Spleen (tissue), 11 donors: ENCODE data around the gene ZNF91. TPM values are rescaled to one million over a fixed set of nuclear protein-coding genes. Genes with fewer than 3 reads are reported as not detected.

Experiments
- DNase-seq: peaks from one replicate; pipeline ENCODE4 v3.0.0-alpha.2; 2020
- H3K27ac ChIP-seq, 8 donors: fragments of 200-600 bp; sonication (generic) in 7 of 8; 1 replicate in 4 of 8; 2 replicates in 4 of 8; pipeline versions ENCODE4 v1.5.0 to v1.8.0; 2016 to 2021; ENCODE audit warnings: inconsistent platforms in 4 of 8, mild to moderate bottlenecking in 4 of 8, moderate library complexity in 1 of 8
- H3K27me3 ChIP-seq, 7 donors: fragments of 200-600 bp; sonication (generic) in 6 of 7; replicated peaks in 1 of 7; 1 replicate in 4 of 7; 2 replicates in 3 of 7; pipeline versions ENCODE4 v1.5.0 to v1.8.0; 2016 to 2021; ENCODE audit warnings: inconsistent platforms in 3 of 7, mild to moderate bottlenecking in 1 of 7
- H3K36me3 ChIP-seq, 6 donors: fragments of 200-600 bp; sonication (generic) in 5 of 6; 1 replicate in 4 of 6; 2 replicates in 2 of 6; pipeline versions ENCODE4 v1.5.0 to v1.8.0; 2016 to 2021; ENCODE audit warnings: inconsistent platforms in 2 of 6
- H3K4me1 ChIP-seq, 6 donors: fragments of 200-600 bp; sonication (generic) in 5 of 6; 1 replicate in 3 of 6; 2 replicates in 3 of 6; pipeline versions ENCODE4 v1.5.0 to v1.8.0; 2016 to 2021; ENCODE audit warnings: inconsistent platforms in 3 of 6
- H3K4me3 ChIP-seq, 8 donors: fragments of 200-600 bp; sonication (generic) in 7 of 8; 1 replicate in 4 of 8; 2 replicates in 4 of 8; pipeline versions ENCODE4 v1.5.0 to v1.8.0; 2016 to 2021; ENCODE audit warnings: inconsistent platforms in 4 of 8, mild to moderate bottlenecking in 4 of 8, moderate library complexity in 2 of 8
- H3K9me3 ChIP-seq, 8 donors: fragments of 200-600 bp; sonication (generic) in 7 of 8; 1 replicate in 4 of 8; 2 replicates in 4 of 8; pipeline versions ENCODE4 v1.5.0 to v1.8.0; 2016 to 2021; ENCODE audit warnings: inconsistent platforms in 4 of 8
- CTCF ChIP-seq, 11 experiments: fragments of 200-600 bp in 7 of 11; fragments of 450-650 bp in 4 of 11; sonication (generic) in 4 of 11; IDR thresholded peaks in 8 of 11; conservative IDR thresholded peaks in 3 of 11; 1 replicate in 7 of 11; 2 replicates in 4 of 11; pipeline versions ENCODE4 v1.4.0 to v1.8.0; 2016 to 2021; ENCODE audit warnings: antibody characterized with exemption in 11 of 11, inconsistent platforms in 4 of 11, mild to moderate bottlenecking in 1 of 11
- POLR2A ChIP-seq, 3 donors: fragments of 450-650 bp; IDR thresholded peaks; one replicate each; pipeline ENCODE4 v1.5.1; 2017; ENCODE audit warnings: antibody characterized with exemption in 3 of 3, mild to moderate bottlenecking in 1 of 3
- POLR2AphosphoS5 ChIP-seq, 3 donors: sonication (generic); formaldehyde crosslinking; IDR thresholded peaks; one replicate each; pipeline ENCODE4 v1.5.1; 2017; ENCODE audit warnings: antibody characterized with exemption in 3 of 3
- WGBS, 5 donors: extraction: QIAGEN DNeasy Blood & Tissue Kit in 3 of 5; methylation state at CpG; one replicate each; pipeline versions ENCODE4 v1.1.5 to v1.1.7; 2013 to 2018; 5-methylcytosine and 5-hydroxymethylcytosine counted together
- intact Hi-C: fragments of 100-400 bp; cut with DNase I; formaldehyde crosslinking; loops from one replicate; pipeline ENCODE4 v1.15.0; 2023; ENCODE audit warnings: low total_unique reads
- polyA plus RNA-seq, 3 donors: library from polyadenylated mRNA; stranded (reverse); fragments of 200-250 nt; gene quantifications; one replicate each; pipeline ENCODE4 v1.2.1, GENCODE V29; 2013
- total RNA-seq, 7 donors: library from RNA; depleted of rRNA in 3 of 7; stranded (reverse); fragments of >200 nt in 3 of 7; fragmentation: NEBNext Ultra II Directional in 4 of 7; extraction: Animal tissue kit (Norgen Biotek cat#: 25700) in 4 of 7; gene quantifications; one replicate each; pipeline versions ENCODE4 v1.1.0 to v1.2.1, GENCODE V29; 2016 to 2021
- donor health status: healthy with polysubstance abuse.
- donor health status: DM: no; HTN: no; CAD: no; lungs with moderate emphysema.
- donor health status: DM: no; HTN: no; CAD: no.
- donor health status: Bipolar disorder and iron deficiency.
- donor health status: healthy.
- donor health status: DM: no; HTN: no; CAD: no.
- donor health status: DM: yes; HTN: yes; CAD: no.

ZNF91 gene
- total and polyA plus RNA-seq, 10 donors: 8.4 to 99.4 (median 58.6) TPM

GRCh38 chr19:23404676-23405075 lies 9.4 kb upstream of the ZNF91 start:
- DNase-seq: no peak
- TF ChIP-seq POLR2AphosphoS5 (IDR thresholded peaks at IDR 0.05) (no peak), CTCF (IDR thresholded peaks at IDR 0.05 in 8 of 11, conservative IDR thresholded peaks at IDR 0.05 in 3 of 11) (no peak), POLR2A (IDR thresholded peaks at IDR 0.05) (no peak)
- H3K27me3 ChIP-seq: no peaks in the 10 kb centered on the region
- H3K36me3 ChIP-seq: no peaks in the 10 kb centered on the region
- intact Hi-C loops: no loop called here
- no peak overlapping the region for H3K27ac ChIP-seq
- peaks cover 0 to 14% (median 0%) of the 10 kb centered on the region in 8 donors for H3K9me3 ChIP-seq
- WGBS, 5 donors: 86 to 100% (median 97%) methylated on average over 1 of the region's 1 CpG
- no peaks in the 10 kb centered on the region for H3K4me1 ChIP-seq
- no peak overlapping the region for H3K4me3 ChIP-seq

GRCh38 chr19:23403581-23404324 lies 8.5 kb upstream of the ZNF91 start:
- no peaks in the 10 kb centered on the region for H3K27me3 ChIP-seq
- H3K36me3 ChIP-seq: no peaks in the 10 kb centered on the region
- H3K4me3 ChIP-seq: no peak overlapping the region
- no peak for DNase-seq
- H3K9me3 ChIP-seq: peaks cover 0 to 17% (median 0%) of the 10 kb centered on the region in 8 donors
- WGBS, 5 donors: 79 to 90% (median 82%) methylated on average over 4 of the region's 4 CpGs
- no peaks in the 10 kb centered on the region for H3K4me1 ChIP-seq
- TF ChIP-seq POLR2AphosphoS5 (IDR thresholded peaks at IDR 0.05) (no peak), POLR2A (IDR thresholded peaks at IDR 0.05) (no peak)
- intact Hi-C loops: no loop called here
- H3K27ac ChIP-seq: no peak overlapping the region

- no peak for DNase-seq
- Histone ChIP-seq H3K27me3 (no peaks in the 10 kb centered on the region), H3K27ac (no peak overlapping the region), H3K9me3 (peaks cover 0 to 18% (median 0%) of the 10 kb centered on the region in 8 donors), H3K4me1 (no peaks in the 10 kb centered on the region), H3K4me3 (no peak overlapping the region), H3K36me3 (no peaks in the 10 kb centered on the region)
- intact Hi-C loops: no loop called here
- TF ChIP-seq POLR2A (IDR thresholded peaks at IDR 0.05) (no peak), CTCF (IDR thresholded peaks at IDR 0.05 in 8 of 11, conservative IDR thresholded peaks at IDR 0.05 in 3 of 11) (no peak), POLR2AphosphoS5 (IDR thresholded peaks at IDR 0.05) (no peak)
- WGBS, 5 donors: 78 to 88% (median 85%) methylated on average over 3 of the region's 3 CpGs
Measured at GRCh38 chr19:23403052-23403451, 7.8 kb upstream of the ZNF91 start.

GRCh38 chr19:23402388-23402787 lies 7.1 kb upstream of the ZNF91 start:
- WGBS, 5 donors: 92 to 100% (median 94%) methylated on average over 1 to 2 of the region's 2 CpGs
- Histone ChIP-seq H3K4me3 (no peak overlapping the region), H3K9me3 (peaks cover 0 to 13% (median 0%) of the 10 kb centered on the region in 8 donors), H3K27me3 (no peaks in the 10 kb centered on the region), H3K36me3 (no peaks in the 10 kb centered on the region), H3K4me1 (no peaks in the 10 kb centered on the region), H3K27ac (no peak overlapping the region)
- DNase-seq: no peak
- intact Hi-C loops: no loop called here
- TF ChIP-seq CTCF (IDR thresholded peaks at IDR 0.05 in 8 of 11, conservative IDR thresholded peaks at IDR 0.05 in 3 of 11): no peak
- TF ChIP-seq POLR2AphosphoS5 (IDR thresholded peaks at IDR 0.05): no peak
- TF ChIP-seq POLR2A (IDR thresholded peaks at IDR 0.05): no peak
